ENCODE measurements around the gene NUBP2.

Gene NUBP2

GRCh38 chr16:1759511-1759910 lies 23.2 kb upstream of the NUBP2 start:
- no peak for DNase-seq

GRCh38 chr16:1760911-1761310 lies 21.8 kb upstream of the NUBP2 start:
- no peak for DNase-seq

GRCh38 chr16:1761751-1762150 lies 21.0 kb upstream of the NUBP2 start:
- DNase-seq = no peak

- DNase-seq = no peak
These were observed 20.4 kb upstream of the NUBP2 start for GRCh38 chr16:1762196-1762878.

GRCh38 chr16:1762879-1763520 lies 19.8 kb upstream of the NUBP2 start:
- no peak for DNase-seq

- DNase-seq = no peak
These were observed 18.9 kb upstream of the NUBP2 start for GRCh38 chr16:1763521-1764511.

GRCh38 chr16:1764971-1765370 lies 17.8 kb upstream of the NUBP2 start:
- DNase-seq = no peak

GRCh38 chr16:1765826-1766225 lies 16.9 kb upstream of the NUBP2 start:
- DNase-seq = no peak

GRCh38 chr16:1766231-1766630 lies 16.5 kb upstream of the NUBP2 start:
- no peak for DNase-seq

- DNase-seq = no peak
These were observed 16.1 kb upstream of the NUBP2 start for GRCh38 chr16:1766701-1767100.

GRCh38 chr16:1767116-1767994 lies 15.4 kb upstream of the NUBP2 start:
- DNase-seq = peak; percentile 29

GRCh38 chr16:1768061-1768766 lies 14.5 kb upstream of the NUBP2 start:
- DNase-seq = no peak

- no peak for DNase-seq
These were observed 13.9 kb upstream of the NUBP2 start for GRCh38 chr16:1768767-1769401.

GRCh38 chr16:1769402-1770300 lies 13.1 kb upstream of the NUBP2 start:
- no peak for DNase-seq

GRCh38 chr16:1770328-1771187 lies 12.2 kb upstream of the NUBP2 start:
- peak; percentile 97 for DNase-seq

- peak; percentile 67 for DNase-seq
These were observed 11.4 kb upstream of the NUBP2 start, which contains the start of gene NME3 for GRCh38 chr16:1771188-1771863. TSS of gene NME3 (minus strand) at chr16:1771543. CDS start at chr16:1771534, 9 bp downstream.

GRCh38 chr16:1771864-1772361 lies 10.8 kb upstream of the NUBP2 start:
- peak; percentile 52 for DNase-seq

- peak; percentile 74 for DNase-seq
These were observed 10.3 kb upstream of the NUBP2 start, which contains the start of gene EME2 for GRCh38 chr16:1772362-1772907. TSS of gene EME2 (plus strand) at chr16:1772810. CDS start at chr16:1773228, 418 bp downstream.
